HG03565 (cell line): ENCODE data around the gene RBMXL2.

Experiments
- ATAC-seq: cut with Tn5 transposase; IDR thresholded peaks from one replicate; pipeline ENCODE4 v1.9.1; 2021; ENCODE audit warnings: mild to moderate bottlenecking, moderate library complexity; ENCODE audit not compliant: unreplicated experiment

Gene RBMXL2

DNA sequence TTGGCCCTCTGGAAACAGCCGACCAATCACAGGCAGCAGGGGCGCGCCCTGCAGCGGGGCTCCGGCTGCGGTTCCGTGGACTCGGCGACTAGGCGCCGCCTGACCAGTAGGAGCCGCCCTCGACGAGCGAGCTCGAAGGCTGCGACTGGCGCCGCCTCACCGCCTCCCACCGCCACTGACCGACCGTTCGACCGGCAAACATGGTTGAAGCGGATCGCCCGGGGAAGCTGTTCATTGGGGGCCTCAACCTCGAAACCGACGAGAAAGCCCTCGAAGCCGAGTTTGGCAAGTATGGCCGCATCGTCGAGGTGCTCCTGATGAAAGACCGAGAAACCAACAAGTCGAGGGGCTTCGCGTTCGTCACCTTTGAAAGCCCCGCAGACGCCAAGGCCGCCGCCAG, at the start of gene RBMXL2:
RBMXL2 (plus strand) TSS at position 78 of the 400 bp plus-strand sequence; CDS start at position 201, 123 bp downstream.
- ATAC-seq: no peak

DNA sequence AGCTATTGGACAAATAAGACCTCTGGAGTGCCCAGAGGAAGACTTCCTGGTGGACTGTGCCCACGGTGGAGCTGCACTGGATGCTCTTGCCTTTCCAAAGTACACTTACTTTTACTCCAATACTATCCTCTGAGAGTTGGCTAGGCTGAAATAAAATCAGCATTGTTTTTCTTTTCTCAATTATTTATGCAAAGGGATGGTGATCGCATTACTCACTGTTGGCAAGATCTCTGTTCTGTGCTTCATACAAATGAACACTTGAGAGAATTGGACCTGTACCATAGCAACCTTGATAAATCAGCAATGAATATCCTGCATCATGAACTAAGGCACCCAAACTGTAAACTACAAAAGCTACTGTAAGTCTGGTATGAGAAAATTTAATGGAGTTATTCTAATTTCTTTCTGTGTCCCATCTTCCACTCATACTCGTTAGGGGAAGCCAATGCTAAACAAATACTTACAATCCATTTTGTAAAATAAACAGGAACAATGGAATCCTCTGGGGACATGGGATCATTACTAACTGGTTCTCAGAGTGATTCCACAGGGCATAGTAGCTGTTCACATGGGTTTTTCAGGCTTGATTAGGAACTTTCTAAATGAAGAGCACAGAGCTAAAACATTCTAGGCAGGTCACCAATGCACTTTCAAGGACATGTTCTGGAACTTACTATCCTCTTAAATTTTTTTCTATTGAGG, 42.2 kb upstream of the RBMXL2 start:
- no peak for ATAC-seq

- peak; percentile 84 for ATAC-seq
These were observed 38.6 kb upstream of the RBMXL2 start for GRCh38 chr11:7050191-7050590.

- ATAC-seq: peak; percentile 37
These were observed 31.8 kb upstream of the RBMXL2 start for GRCh38 chr11:7056828-7057513.

DNA sequence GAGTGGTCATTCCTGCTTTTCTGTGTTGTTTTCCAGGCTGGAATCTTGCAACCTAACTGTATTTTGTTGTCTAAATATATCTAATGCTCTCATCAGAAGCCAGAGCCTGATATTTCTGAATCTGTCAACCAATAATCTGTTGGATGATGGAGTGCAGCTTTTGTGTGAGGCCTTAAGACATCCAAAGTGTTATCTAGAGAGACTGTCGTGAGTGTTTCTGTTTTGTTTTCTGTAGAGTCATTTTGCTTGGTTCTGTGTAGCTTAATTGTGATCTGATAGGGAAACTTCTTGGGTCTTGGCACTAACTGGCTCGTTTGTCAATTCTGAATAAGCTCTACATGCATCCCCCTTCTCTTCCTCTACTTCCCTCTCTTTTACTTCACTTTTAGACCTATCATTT, 31.2 kb upstream of the RBMXL2 start:
- no peak for ATAC-seq

DNA sequence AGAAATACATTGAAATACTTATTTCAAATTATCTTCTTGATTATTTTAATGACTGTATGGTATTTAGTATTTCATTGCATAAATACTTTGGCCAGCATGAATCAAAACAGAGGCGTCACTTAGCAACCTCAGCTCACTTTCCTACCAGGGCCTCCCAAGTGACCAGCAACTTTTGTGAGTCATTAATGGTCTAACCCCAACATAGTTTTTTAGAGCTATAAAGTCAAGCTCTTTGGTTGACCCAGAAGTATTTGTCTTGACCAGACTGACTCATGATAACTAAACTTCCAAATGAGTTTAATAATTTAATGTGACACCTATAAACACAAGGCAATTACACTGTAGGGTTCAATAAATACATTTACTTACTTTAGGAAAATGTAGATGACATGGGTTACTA, 27.9 kb upstream of the RBMXL2 start:
- ATAC-seq: no peak

- ATAC-seq: no peak
These were observed 26.3 kb upstream of the RBMXL2 start for GRCh38 chr11:7062534-7062933.

DNA sequence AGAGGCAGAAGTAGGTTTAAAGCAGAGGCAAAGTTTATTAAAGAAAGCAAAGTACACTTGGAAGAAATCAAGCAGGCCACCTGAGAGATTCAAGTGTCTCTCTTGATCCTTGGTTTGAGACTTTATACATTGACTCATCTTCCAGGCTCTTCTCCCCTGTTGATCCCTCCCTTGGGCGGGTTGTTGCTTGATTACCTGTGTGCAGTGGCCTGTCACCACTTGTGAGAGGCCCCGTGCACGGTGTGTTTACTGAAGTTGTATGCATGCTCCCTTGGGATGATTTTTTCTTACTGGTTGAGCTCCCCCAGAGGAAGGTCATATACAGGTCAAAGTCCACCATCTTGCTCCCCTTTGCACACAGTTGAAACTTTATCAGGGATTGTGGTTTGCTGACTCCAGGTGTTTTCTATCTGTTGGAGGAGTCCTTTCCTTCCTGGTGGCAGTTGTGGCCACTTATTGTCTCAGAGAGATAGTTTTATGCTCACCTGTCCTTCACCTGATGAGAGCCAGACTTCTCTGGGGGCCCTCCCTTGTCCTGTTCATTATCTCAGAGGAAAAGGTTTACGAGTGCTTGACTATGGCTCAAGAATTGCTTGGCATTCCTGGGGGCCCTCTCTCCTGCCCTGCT, 16.3 kb upstream of the RBMXL2 start:
- no peak for ATAC-seq

GRCh38 chr11:7077101-7077500, 11.7 kb upstream of the RBMXL2 start:
- no peak for ATAC-seq

DNA sequence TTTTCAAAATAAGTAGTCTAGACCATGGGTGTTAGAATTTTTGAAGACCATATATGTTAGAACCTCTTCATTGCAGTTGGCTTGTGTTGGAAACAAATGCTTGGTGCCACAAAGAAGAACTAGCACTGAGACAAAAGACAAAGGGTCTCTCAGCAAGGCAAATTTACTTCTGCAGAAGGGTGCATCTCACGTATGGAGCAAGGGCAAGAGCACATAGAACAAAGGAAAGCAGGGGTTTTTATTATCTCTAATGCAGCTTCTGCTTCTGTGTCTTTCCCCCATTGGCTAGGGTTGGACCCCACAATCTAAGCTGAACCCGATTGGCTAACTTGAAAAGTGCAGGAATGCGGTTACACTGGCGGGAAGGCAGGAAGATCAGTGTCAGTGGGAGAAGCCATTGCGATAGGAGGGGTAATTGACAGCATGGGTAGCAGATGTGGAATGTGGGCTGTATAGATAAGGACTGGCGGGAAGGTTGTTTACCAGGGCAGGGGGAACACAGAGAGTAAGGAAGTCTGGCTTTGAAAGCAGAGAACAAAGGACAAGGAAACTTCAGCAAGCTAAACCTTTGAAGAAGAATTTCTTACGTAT, 9.2 kb upstream of the RBMXL2 start:
- ATAC-seq: no peak

- ATAC-seq: no peak
These were observed 7.9 kb upstream of the RBMXL2 start for GRCh38 chr11:7080900-7081299.

DNA sequence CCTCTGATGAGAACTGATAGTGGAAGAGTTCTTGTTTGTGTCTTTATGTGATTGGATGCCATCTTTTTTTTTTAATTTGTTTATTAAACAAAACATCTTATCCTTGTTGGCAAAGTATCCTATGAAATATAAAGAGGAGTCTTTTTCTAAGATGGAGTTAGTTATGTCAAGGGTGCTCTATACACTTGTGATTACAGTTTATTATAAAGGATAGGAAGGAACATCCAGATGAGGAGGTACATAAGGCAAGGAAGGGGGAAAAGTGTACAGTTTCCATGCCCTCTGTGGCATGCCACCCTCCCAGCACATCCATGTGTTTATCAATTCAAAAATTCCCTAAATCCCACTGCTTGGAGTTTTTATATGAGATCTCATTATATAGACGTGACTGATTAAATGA, 7.4 kb upstream of the RBMXL2 start:
- ATAC-seq: no peak

DNA sequence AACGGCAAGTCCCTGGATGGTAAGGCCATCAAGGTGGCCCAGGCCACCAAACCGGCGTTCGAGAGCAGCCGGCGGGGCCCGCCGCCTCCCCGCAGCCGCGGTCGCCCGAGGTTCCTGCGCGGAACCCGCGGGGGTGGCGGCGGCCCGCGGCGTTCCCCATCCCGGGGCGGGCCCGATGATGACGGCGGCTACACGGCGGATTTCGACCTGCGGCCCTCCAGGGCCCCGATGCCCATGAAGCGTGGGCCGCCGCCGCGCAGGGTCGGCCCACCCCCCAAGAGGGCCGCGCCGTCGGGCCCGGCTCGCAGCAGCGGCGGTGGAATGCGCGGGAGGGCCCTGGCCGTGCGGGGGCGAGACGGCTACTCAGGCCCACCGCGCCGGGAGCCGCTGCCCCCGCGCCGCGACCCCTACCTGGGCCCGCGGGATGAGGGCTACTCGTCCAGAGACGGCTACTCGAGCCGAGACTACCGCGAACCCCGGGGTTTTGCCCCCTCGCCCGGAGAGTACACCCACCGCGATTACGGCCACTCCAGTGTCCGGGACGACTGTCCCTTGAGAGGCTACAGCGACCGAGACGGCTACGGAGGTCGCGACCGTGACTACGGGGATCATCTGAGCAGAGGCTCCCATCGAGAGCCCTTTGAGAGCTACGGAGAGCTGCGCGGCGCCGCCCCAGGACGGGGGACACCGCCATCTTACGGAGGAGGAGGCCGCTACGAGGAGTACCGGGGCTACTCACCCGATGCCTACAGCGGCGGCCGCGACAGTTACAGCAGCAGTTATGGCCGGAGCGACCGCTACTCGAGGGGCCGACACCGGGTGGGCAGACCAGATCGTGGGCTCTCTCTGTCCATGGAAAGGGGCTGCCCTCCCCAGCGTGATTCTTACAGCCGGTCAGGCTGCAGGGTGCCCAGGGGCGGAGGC, 792 bp downstream of the RBMXL2 start:
- ATAC-seq: no peak

- ATAC-seq: peak; percentile 94
These were observed 9.5 kb downstream of the RBMXL2 start for GRCh38 chr11:7098235-7098832.

DNA sequence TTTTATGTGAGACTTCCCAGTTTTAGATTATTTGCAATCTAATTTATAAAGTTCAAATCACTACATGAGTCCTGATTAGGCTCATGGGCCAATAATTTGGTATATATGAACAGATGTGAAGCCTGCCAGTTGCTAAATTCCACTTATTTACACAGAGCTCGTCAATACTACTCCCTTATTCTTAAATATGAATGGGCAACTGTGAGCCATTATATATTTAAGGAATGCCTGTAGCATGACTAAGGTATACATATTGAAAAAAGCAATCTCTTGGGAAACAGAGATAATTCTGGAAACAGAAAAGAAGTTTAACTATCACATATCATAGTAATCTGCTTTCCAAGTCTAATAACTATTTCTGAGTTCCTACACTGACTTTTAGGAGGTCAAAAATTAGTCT, 27.0 kb downstream of the RBMXL2 start:
- no peak for ATAC-seq

- no peak for ATAC-seq
These were observed 27.6 kb downstream of the RBMXL2 start for GRCh38 chr11:7116370-7116769.

GRCh38 chr11:7138051-7138450, 49.3 kb downstream of the RBMXL2 start:
- no peak for ATAC-seq
